SK-N-MC (cell line): Measurements from ENCODE around the gene DICER1.

Experiments
- EZH2 ChIP-seq: fragments of 200-600 bp; sonication (generic); IDR thresholded peaks from one replicate; pipeline ENCODE4 v1.6.1; 2017; ENCODE audit warnings: antibody characterized with exemption
- POLR2AphosphoS5 ChIP-seq: IDR thresholded peaks from 2 replicates; pipeline ENCODE4 v1.6.1; 2012; ENCODE audit warnings: mild to moderate bottlenecking, low read depth, low read length, borderline replicate concordance

DNA sequence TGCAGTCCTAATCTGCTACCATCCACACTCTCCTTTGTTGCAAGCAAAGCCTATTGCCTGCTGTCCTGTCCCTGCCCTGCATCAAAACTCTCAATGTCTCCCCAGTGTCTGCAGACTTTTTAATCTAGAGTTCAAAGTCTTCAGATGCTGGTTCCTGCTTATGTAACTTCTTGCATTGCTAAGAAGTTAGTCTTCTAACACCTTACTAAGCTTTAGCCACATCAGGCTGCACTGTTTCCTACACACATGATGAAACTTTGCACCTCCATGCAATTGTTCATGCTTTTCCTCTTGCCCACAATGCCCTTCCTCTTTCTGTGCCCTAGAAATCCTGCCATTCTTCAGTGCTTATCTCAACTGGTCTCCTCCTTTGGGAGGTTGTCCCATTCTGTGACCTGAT is 16.2 kb upstream of the DICER1 start:
- no peak for TF ChIP-seq POLR2AphosphoS5
- TF ChIP-seq EZH2, result no peak
